Breast epithelium (tissue), 3 donors: Measurements from ENCODE around the gene MTERF2.

Source experiments
- CTCF ChIP-seq, 3 donors: fragments of 450-650 bp; IDR thresholded peaks; one replicate each; pipeline ENCODE4 v1.5.1; 2016 to 2017; ENCODE audit warnings: antibody characterized with exemption in 3 of 3, mild to moderate bottlenecking in 3 of 3, moderate library complexity in 3 of 3
- POLR2A ChIP-seq: fragments of 450-650 bp; IDR thresholded peaks from one replicate; pipeline ENCODE4 v1.6.1; 2016; ENCODE audit warnings: antibody characterized with exemption, mild to moderate bottlenecking, moderate library complexity

DNA sequence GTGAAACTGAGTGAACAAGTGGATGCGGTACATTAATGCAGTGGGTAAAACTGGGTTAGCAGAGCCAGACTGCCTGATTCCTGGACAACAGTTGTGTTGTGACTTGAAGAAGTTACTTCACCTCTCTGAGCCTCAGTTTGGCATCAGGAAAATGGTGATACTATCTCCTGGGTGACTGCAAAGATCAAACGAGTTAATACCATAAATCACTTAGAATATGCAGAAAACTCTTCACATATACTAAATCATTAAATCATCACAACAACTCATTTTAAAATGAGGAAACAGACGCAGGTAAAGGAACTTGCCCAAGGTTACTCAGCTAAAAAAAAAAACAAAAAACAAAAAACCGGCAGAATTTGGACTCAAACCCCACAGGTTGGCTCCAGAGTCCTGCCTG, 811 bp downstream of the MTERF2 start:
- TF ChIP-seq CTCF (IDR thresholded peaks at IDR 0.05) (no peak), POLR2A (no peak)
